Liver (tissue), 3 donors: ENCODE results near the gene MFGE8.

ENCODE experiments used
- ATF3 ChIP-seq: IDR thresholded peaks from 2 replicates; pipeline ENCODE4 v1.6.1; 2016; ENCODE audit warnings: antibody characterized with exemption
- CTCF ChIP-seq: fragments of 150-350 bp; IDR thresholded peaks from 2 replicates; pipeline ENCODE4 v1.5.1; 2017; ENCODE audit warnings: improper control_type of control experiment, low read depth, low read length; ENCODE audit not compliant: missing input control
- EGR1 ChIP-seq, 2 donors: IDR thresholded peaks; 2 replicates each; pipeline ENCODE4 v1.6.1; 2016 to 2018; ENCODE audit warnings: antibody characterized with exemption in 2 of 2, low read depth in 2 of 2
- FOXA1 ChIP-seq: IDR thresholded peaks from 2 replicates; pipeline ENCODE4 v1.6.1; 2016; ENCODE audit warnings: antibody characterized with exemption
- GABPA ChIP-seq, 2 donors: IDR thresholded peaks in 1 of 2; conservative IDR thresholded peaks in 1 of 2; 2 replicates each; pipeline ENCODE4 v1.6.1; 2016; ENCODE audit warnings: antibody characterized with exemption in 2 of 2, mild to moderate bottlenecking in 1 of 2, moderate library complexity in 1 of 2
- HNF4G ChIP-seq: IDR thresholded peaks from 2 replicates; pipeline ENCODE4 v1.6.1; 2016; ENCODE audit warnings: antibody characterized with exemption
- JUND ChIP-seq, 2 donors: IDR thresholded peaks; 2 replicates each; pipeline ENCODE4 v1.6.1; 2016; ENCODE audit warnings: antibody characterized with exemption in 2 of 2
- MAX ChIP-seq: IDR thresholded peaks from 2 replicates; pipeline ENCODE4 v1.6.1; 2016; ENCODE audit warnings: antibody characterized with exemption
- NR2F2 ChIP-seq: IDR thresholded peaks from 2 replicates; pipeline ENCODE4 v1.6.1; 2016; ENCODE audit warnings: antibody characterized with exemption
- RAD21 ChIP-seq, 2 donors: IDR thresholded peaks; 2 replicates each; pipeline ENCODE4 v1.6.1; 2016; ENCODE audit warnings: antibody characterized with exemption in 2 of 2, mild to moderate bottlenecking in 2 of 2
- REST ChIP-seq: IDR thresholded peaks from 2 replicates; pipeline ENCODE4 v1.6.1; 2016; ENCODE audit warnings: antibody characterized with exemption, mild to moderate bottlenecking
- SP1 ChIP-seq: IDR thresholded peaks from 2 replicates; pipeline ENCODE4 v1.6.1; 2018; ENCODE audit warnings: antibody characterized with exemption, mild to moderate bottlenecking
- TAF1 ChIP-seq: conservative IDR thresholded peaks from 2 replicates; pipeline ENCODE4 v1.6.1; 2016; ENCODE audit warnings: antibody characterized with exemption, mild to moderate bottlenecking
- YY1 ChIP-seq: IDR thresholded peaks from 2 replicates; pipeline ENCODE4 v1.6.1; 2016; ENCODE audit warnings: antibody characterized with exemption, mild to moderate bottlenecking
- donor health status: healthy.
- donor health status: healthy.

GRCh38 chr15:88930579-88930978 is 17.4 kb upstream of the MFGE8 start:
- TF ChIP-seq REST (no peak), MAX (no peak), CTCF (no peak), JUND (IDR thresholded peaks at IDR 0.05) (no peak), SP1 (no peak), TAF1 (no peak), RAD21 (IDR thresholded peaks at IDR 0.05) (no peak), EGR1 (IDR thresholded peaks at IDR 0.05; ENCODE audit: low read depth in 2 of 2) (no peak), FOXA1 (no peak), HNF4G (no peak), GABPA (IDR thresholded peaks at IDR 0.05 in 1 of 2, conservative IDR thresholded peaks at IDR 0.05 in 1 of 2) (no peak), ATF3 (no peak), YY1 (no peak), NR2F2 (no peak)
